WTC11 (cell line): ENCODE results near the gene MORC2. TPM values are rescaled to one million over a fixed set of nuclear protein-coding genes. Genes with fewer than 3 reads are reported as not detected.

Experiments used
- ATAC-seq: fragments of 200-7000 bp; cut with Tn5 transposase; 2 replicates; pipeline ENCODE4 v1.10.0; 2021; ENCODE audit warnings: mild to moderate bottlenecking, moderate library complexity
- CTCF ChIA-PET: fragments of 300-600 bp; sonication (Branson Sonifier 250); formaldehyde crosslinking; loops from one replicate; lab custom pipeline; 2021; ENCODE audit warnings: antibody characterized with exemption; lab: Charles Lee
- POLR2A ChIA-PET: fragments of 350-600 bp; sonication (Branson Sonifier 250); formaldehyde crosslinking; loops from one replicate; lab custom pipeline; 2021; ENCODE audit warnings: antibody characterized with exemption; lab: Charles Lee
- DNase-seq: peaks from one replicate; pipeline ENCODE4 v3.0.0; 2021; ENCODE audit warnings: low spot score
- H3K27ac Mint-ChIP-seq: 2 replicates; pipeline ENCODE4 v1.8.0; 2021; ENCODE audit warnings: mixed read lengths
- H3K27me3 Mint-ChIP-seq: 2 replicates; pipeline ENCODE4 v1.8.0; 2021; ENCODE audit warnings: low read depth, mild to moderate bottlenecking, moderate library complexity, mixed read lengths
- H3K36me3 Mint-ChIP-seq: 2 replicates; pipeline ENCODE4 v1.8.0; 2021; ENCODE audit warnings: mixed read lengths
- H3K4me1 Mint-ChIP-seq: 2 replicates; pipeline ENCODE4 v1.8.0; 2022; ENCODE audit warnings: mixed read lengths
- H3K4me3 Mint-ChIP-seq: 2 replicates; pipeline ENCODE4 v1.8.0; 2021; ENCODE audit warnings: mild to moderate bottlenecking, moderate library complexity, mixed read lengths
- H3K9me3 Mint-ChIP-seq: 2 replicates; pipeline ENCODE4 v1.8.0; 2021; ENCODE audit warnings: mixed read lengths
- E2F4 ChIP-seq: sonication (generic); formaldehyde crosslinking; IDR thresholded peaks from 2 replicates; pipeline ENCODE4 v1.8.1; 2022; ENCODE audit warnings: low read depth, mild to moderate bottlenecking, moderate library complexity, missing genetic modification reagents, borderline replicate concordance
- FOXP4 ChIP-seq: sonication (generic); formaldehyde crosslinking; IDR thresholded peaks from 2 replicates; pipeline ENCODE4 v1.8.0; 2022; ENCODE audit warnings: mild to moderate bottlenecking, missing genetic modification reagents
- JUN ChIP-seq: sonication (generic); formaldehyde crosslinking; IDR thresholded peaks from 2 replicates; pipeline ENCODE4 v1.8.0; 2023; ENCODE audit warnings: mild to moderate bottlenecking, missing genetic modification reagents
- KAT7 ChIP-seq: sonication (generic); formaldehyde crosslinking; IDR thresholded peaks from 2 replicates; pipeline ENCODE4 v1.8.1; 2023; ENCODE audit warnings: missing genetic modification reagents, mild to moderate bottlenecking, borderline replicate concordance
- MXD4 ChIP-seq: fragments of 250-450 bp; sonication (Bioruptor Pico); IDR thresholded peaks from 2 replicates; pipeline ENCODE4 v1.8.0; 2021; ENCODE audit warnings: mild to moderate bottlenecking, moderate library complexity, borderline replicate concordance
- NFATC4 ChIP-seq: fragments of 250-450 bp; sonication (Bioruptor Pico); IDR thresholded peaks from 2 replicates; pipeline ENCODE4 v1.9.0; 2021; ENCODE audit warnings: mild to moderate bottlenecking
- NR1H2 ChIP-seq: sonication (generic); formaldehyde crosslinking; IDR thresholded peaks from 2 replicates; pipeline ENCODE4 v1.9.0; 2021; ENCODE audit warnings: mild to moderate bottlenecking, moderate library complexity, missing genetic modification reagents
- NR3C1 ChIP-seq: sonication (generic); formaldehyde crosslinking; conservative IDR thresholded peaks from 2 replicates; pipeline ENCODE4 v1.8.1; 2023; ENCODE audit warnings: low read depth, mild to moderate bottlenecking, missing genetic modification reagents
- RORB ChIP-seq: fragments of 250-450 bp; sonication (Bioruptor Pico); IDR thresholded peaks from 2 replicates; pipeline ENCODE4 v1.9.0; 2021; ENCODE audit warnings: mild to moderate bottlenecking
- SMAD3 ChIP-seq: sonication (generic); formaldehyde crosslinking; IDR thresholded peaks from 2 replicates; pipeline ENCODE4 v1.8.0; 2022; ENCODE audit warnings: missing genetic modification reagents, mild to moderate bottlenecking, borderline replicate concordance
- SMAD4 ChIP-seq: sonication (generic); formaldehyde crosslinking; IDR thresholded peaks from 2 replicates; pipeline ENCODE4 v1.8.0; 2022; ENCODE audit warnings: mild to moderate bottlenecking, missing genetic modification reagents
- SOX15 ChIP-seq: fragments of 250-450 bp; sonication (Bioruptor Pico); IDR thresholded peaks from 2 replicates; pipeline ENCODE4 v1.9.0; 2021; ENCODE audit warnings: mild to moderate bottlenecking
- SP1 ChIP-seq: sonication (generic); formaldehyde crosslinking; conservative IDR thresholded peaks from 2 replicates; pipeline ENCODE4 v1.8.1; 2022; ENCODE audit warnings: missing genetic modification reagents
- ZBTB43 ChIP-seq: sonication (generic); formaldehyde crosslinking; IDR thresholded peaks from 2 replicates; pipeline ENCODE4 v1.8.1; 2023; ENCODE audit warnings: mild to moderate bottlenecking, missing genetic modification reagents
- ZNF219 ChIP-seq: sonication (generic); formaldehyde crosslinking; IDR thresholded peaks from 2 replicates; pipeline ENCODE4 v1.8.0; 2023; ENCODE audit warnings: missing genetic modification reagents, mild to moderate bottlenecking, borderline replicate concordance
- total RNA-seq: library from RNA; stranded (reverse); gene quantifications from 3 replicates; pipeline ENCODE4 v1.2.3, GENCODE V29; 2021
- TF ChIP-seq, protein P1 (sequence below): sonication (generic); formaldehyde crosslinking; IDR thresholded peaks from 2 replicates; pipeline ENCODE4 v1.8.0; 2022; ENCODE audit warnings: mild to moderate bottlenecking, missing genetic modification reagents
- TF ChIP-seq, protein P2 (sequence below): sonication (generic); formaldehyde crosslinking; IDR thresholded peaks from 2 replicates; pipeline ENCODE4 v1.8.0; 2022; ENCODE audit warnings: mild to moderate bottlenecking, missing genetic modification reagents
- TF ChIP-seq, protein P3 (sequence below): sonication (generic); formaldehyde crosslinking; IDR thresholded peaks from 2 replicates; pipeline ENCODE4 v1.8.1; 2022; ENCODE audit warnings: low read depth, missing genetic modification reagents, borderline replicate concordance

MORC2 gene
- total RNA-seq, 1 experiment from 2014 or later: 62.3 TPM

GRCh38 chr22:30875481-30876215 is 92.9 kb downstream of the MORC2 start:
- no peaks in the 10 kb centered on the region for H3K4me1 Mint-ChIP-seq
- H3K4me3 Mint-ChIP-seq: no peak overlapping the region
- H3K27ac Mint-ChIP-seq: no peak overlapping the region
- no peaks in the 10 kb centered on the region for H3K9me3 Mint-ChIP-seq
- TF ChIP-seq MXD4 (CRISPR knock-in tag) (no peak), JUN (CRISPR knock-in tag) (no peak), FOXP4 (CRISPR knock-in tag) (no peak), SMAD3 (no peak), ZNF219 (CRISPR knock-in tag) (no peak), SMAD4 (no peak), SP1 (CRISPR knock-in tag) (no peak), NFATC4 (CRISPR knock-in tag) (no peak), RORB (CRISPR knock-in tag) (no peak), NR1H2 (CRISPR knock-in tag) (no peak), E2F4 (CRISPR knock-in tag) (no peak), ZBTB43 (CRISPR knock-in tag) (no peak), SOX15 (CRISPR knock-in tag) (no peak), NR3C1 (CRISPR knock-in tag) (no peak), KAT7 (CRISPR knock-in tag) (no peak)
- TF ChIP-seq, protein P1, sequence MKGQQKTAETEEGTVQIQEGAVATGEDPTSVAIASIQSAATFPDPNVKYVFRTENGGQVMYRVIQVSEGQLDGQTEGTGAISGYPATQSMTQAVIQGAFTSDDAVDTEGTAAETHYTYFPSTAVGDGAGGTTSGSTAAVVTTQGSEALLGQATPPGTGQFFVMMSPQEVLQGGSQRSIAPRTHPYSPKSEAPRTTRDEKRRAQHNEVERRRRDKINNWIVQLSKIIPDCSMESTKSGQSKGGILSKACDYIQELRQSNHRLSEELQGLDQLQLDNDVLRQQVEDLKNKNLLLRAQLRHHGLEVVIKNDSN: no peak
- TF ChIP-seq, protein P2, sequence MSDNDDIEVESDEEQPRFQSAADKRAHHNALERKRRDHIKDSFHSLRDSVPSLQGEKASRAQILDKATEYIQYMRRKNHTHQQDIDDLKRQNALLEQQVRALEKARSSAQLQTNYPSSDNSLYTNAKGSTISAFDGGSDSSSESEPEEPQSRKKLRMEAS (CRISPR knock-in tag): no peak
- TF ChIP-seq, protein P3, sequence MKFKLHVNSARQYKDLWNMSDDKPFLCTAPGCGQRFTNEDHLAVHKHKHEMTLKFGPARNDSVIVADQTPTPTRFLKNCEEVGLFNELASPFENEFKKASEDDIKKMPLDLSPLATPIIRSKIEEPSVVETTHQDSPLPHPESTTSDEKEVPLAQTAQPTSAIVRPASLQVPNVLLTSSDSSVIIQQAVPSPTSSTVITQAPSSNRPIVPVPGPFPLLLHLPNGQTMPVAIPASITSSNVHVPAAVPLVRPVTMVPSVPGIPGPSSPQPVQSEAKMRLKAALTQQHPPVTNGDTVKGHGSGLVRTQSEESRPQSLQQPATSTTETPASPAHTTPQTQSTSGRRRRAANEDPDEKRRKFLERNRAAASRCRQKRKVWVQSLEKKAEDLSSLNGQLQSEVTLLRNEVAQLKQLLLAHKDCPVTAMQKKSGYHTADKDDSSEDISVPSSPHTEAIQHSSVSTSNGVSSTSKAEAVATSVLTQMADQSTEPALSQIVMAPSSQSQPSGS (CRISPR knock-in tag): no peak
- POLR2A ChIA-PET: no interaction called here
- DNase-seq: peak; percentile 7
- no peaks in the 10 kb centered on the region for H3K36me3 Mint-ChIP-seq
- no peak for ATAC-seq
- no peaks in the 10 kb centered on the region for H3K27me3 Mint-ChIP-seq
- CTCF ChIA-PET: no interaction called here

Other genes with a start within 250 kb of the MORC2 start
- 94.8 to 105 TPM (median 96.2 TPM) in 3 replicates for gene TUG1, start 491 bp upstream of the MORC2 start, total RNA-seq
- gene SMTN, start 112.5 kb upstream of the MORC2 start, total RNA-seq: 28.1 to 34.5 TPM (median 32.8 TPM) in 3 replicates
- 16.3 to 24.6 TPM (median 22.6 TPM) in 3 replicates for gene SELENOM, start 138.8 kb upstream of the MORC2 start, total RNA-seq
- gene INPP5J, start 154.2 kb upstream of the MORC2 start, total RNA-seq: 6.2 to 9.0 TPM (median 7.7 TPM) in 3 replicates
- 14.7 to 18.3 TPM (median 15.1 TPM) in 3 replicates for gene PLA2G3, start 171.7 kb upstream of the MORC2 start, total RNA-seq
- 18.0 to 19.8 TPM (median 18.0 TPM) in 3 replicates for gene RNF185, start 191.4 kb upstream of the MORC2 start, total RNA-seq
- gene LIMK2, start 243.5 kb upstream of the MORC2 start, total RNA-seq: 33.1 to 42.8 TPM (median 33.6 TPM) in 3 replicates